ENCODE data around the gene MED12L.

DNA sequence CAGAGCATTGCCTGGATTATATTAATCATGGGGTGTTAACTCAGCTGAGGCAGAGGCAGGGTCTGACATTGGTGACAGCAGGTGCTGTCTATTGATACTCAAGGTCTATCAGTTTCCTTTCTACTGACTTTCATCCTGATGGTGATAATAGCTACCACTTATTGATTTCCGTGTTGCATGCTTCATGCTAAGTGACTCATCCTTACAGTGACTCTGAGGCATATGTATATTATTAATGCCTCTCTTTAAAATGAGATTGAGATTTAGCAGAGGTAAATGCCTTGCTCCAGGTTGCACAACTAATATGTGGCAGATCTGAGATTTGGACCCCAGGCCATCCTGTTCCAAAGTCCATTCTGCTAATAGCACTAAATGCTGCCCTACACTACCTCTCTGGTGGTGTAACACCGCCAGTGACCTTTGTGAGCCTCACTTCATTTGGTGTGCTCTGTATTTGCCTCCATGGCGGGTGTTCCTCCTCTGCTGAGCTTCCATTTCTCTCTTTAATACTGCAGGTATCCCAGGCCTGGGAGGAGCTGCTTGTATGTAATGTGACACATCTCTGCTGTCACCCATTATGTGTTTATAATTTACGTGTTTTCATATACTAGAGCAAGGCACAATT lies 67.1 kb downstream of the MED12L start:
- TF ChIP-seq ZFP30 (CRISPR knock-in tag; IDR thresholded peaks at IDR 0.05) (no peak), ARNTL (CRISPR knock-in tag; IDR thresholded peaks at IDR 0.05; ENCODE audit: borderline replicate concordance, low read depth) (no peak), TCF4 (CRISPR knock-in tag; IDR thresholded peaks at IDR 0.05; ENCODE audit: borderline replicate concordance) (no peak), OSR1 (CRISPR knock-in tag; IDR thresholded peaks at IDR 0.05) (no peak), PPARA (CRISPR knock-in tag; IDR thresholded peaks at IDR 0.05; ENCODE audit: borderline replicate concordance) (no peak), ISL1 (CRISPR knock-in tag; IDR thresholded peaks at IDR 0.05) (no peak), TOX (CRISPR knock-in tag; IDR thresholded peaks at IDR 0.05; ENCODE audit: borderline replicate concordance) (no peak), ZFP3 (CRISPR knock-in tag; IDR thresholded peaks at IDR 0.05) (no peak), ZC3H10 (CRISPR knock-in tag; IDR thresholded peaks at IDR 0.05) (no peak), ZNF565 (CRISPR knock-in tag; conservative IDR thresholded peaks at IDR 0.05; ENCODE audit: low read depth) (no peak), BACH2 (CRISPR knock-in tag; IDR thresholded peaks at IDR 0.05; ENCODE audit: borderline replicate concordance) (no peak), CREB5 (CRISPR knock-in tag; IDR thresholded peaks at IDR 0.05; ENCODE audit: low read depth) (no peak), CSDC2 (CRISPR knock-in tag; IDR thresholded peaks at IDR 0.05) (no peak)
- TF ChIP-seq, protein P1, sequence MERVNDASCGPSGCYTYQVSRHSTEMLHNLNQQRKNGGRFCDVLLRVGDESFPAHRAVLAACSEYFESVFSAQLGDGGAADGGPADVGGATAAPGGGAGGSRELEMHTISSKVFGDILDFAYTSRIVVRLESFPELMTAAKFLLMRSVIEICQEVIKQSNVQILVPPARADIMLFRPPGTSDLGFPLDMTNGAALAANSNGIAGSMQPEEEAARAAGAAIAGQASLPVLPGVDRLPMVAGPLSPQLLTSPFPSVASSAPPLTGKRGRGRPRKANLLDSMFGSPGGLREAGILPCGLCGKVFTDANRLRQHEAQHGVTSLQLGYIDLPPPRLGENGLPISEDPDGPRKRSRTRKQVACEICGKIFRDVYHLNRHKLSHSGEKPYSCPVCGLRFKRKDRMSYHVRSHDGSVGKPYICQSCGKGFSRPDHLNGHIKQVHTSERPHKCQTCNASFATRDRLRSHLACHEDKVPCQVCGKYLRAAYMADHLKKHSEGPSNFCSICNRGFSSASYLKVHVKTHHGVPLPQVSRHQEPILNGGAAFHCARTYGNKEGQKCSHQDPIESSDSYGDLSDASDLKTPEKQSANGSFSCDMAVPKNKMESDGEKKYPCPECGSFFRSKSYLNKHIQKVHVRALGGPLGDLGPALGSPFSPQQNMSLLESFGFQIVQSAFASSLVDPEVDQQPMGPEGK (CRISPR knock-in tag; IDR thresholded peaks at IDR 0.05; ENCODE audit: borderline replicate concordance): no peak
